Posterior cingulate gyrus (tissue), 11 donors: ENCODE results near the gene PHF12.

Experiments
- DNase-seq, 10 donors: peaks; one replicate each; pipeline versions ENCODE4 v3.0.0 to v3.0.0-alpha.2; 2020 to 2021; ENCODE audit warnings: mixed read lengths in 3 of 10
- intact Hi-C: fragments of 100-400 bp; cut with DNase I; formaldehyde crosslinking; loops from one replicate; pipeline ENCODE4 v1.15.1; 2023

PHF12 gene

DNA sequence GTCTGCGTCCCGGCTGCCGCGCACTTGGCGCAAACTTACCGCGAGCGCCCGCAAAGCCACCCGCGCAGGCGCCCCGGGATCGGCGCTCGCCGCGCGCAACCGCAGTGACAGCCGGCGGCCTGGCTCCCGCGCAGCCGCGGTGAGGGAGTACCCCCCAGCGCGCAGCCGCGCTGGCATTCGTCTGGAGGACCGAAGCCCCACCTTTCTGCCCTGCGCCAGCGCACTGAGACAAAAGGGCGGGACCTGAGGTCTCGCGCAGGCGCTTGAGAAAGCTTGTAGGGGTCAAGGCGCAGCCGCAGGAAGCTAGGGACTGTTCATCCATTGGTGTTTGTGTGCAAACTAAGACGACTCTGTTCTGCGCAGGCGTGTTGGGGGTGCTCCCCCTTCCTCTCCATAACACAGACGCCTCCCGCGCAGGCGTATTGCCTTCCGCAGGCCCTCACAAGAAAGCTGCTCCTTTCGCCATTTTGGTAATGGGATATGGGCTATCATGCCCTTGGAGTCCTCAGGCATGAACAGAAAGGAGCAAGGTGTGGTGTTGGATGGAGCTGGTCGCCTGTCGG, at the start of gene PHF12:
PHF12 (minus strand) TSS at position 91 of the 563 bp plus-strand sequence. CDS start 558 bp downstream, outside the sequence.
- peak; percentile 99 to 100 (median 99) for DNase-seq
- intact Hi-C loops: no loop called here

DNA sequence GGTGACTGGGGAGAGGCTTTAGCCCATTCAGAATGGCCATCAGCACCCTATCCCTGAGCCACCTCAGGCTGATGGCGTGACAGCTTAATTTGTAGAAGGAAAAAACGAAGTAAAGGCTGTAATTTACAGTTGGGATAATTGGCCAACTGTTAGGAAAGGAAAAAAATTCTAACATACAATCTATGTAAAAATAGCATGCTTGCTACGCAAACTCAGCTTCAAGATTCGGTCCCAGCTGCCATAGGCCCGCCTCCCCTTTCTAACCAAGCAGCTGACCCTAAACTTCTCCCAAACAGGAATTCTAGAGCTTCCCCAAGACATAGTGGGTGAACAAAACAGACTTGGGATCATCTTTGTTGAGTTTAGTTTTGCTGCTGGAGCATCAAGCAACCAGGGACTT, 49.7 kb upstream of the PHF12 start:
- intact Hi-C loops: no loop called here
- DNase-seq: peak in 1 of 10 donors; percentile 45

DNA sequence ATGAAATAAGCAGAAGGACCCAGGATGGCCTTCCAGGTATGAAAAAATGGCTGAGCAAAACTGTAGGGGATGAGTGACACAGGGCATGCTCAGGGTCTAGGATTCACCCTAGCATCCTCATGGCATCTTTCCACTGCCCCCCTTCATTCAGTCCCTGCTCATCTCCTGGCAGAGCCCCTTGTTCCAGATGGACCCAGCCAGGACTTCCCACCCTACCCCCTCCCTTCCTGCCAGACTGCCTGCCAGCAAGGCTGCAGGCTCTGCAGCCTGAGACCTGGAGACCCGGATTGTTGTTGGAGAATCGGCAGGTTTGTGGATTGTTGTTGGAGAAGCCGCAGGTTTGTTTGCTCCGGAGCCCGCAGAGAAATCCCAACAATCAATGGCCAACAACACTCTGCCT, 47.9 kb upstream of the PHF12 start:
- peak in 1 of 10 donors; percentile 18 for DNase-seq
- intact Hi-C loops: no loop called here

DNA sequence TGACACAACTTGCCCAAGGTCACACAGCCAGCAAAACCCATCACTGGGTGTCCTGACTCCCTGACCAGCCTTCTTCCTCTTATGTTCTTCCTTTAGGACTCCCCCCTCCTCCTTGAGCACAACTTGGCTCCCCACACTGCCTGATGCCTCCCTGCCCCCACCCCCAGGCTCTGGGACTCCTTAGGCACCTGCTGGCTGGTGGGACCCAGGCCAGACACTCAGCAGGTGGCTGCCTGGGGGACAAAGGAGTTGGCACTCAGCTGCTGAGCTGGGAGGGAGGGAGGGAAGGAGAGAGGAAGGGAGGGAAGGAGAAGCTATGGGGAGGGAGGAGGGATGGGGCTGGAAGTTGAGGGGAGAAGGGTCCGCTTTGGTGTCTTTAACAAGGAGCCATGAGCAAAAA, 46.5 kb upstream of the PHF12 start:
- intact Hi-C loops: no loop called here

DNA sequence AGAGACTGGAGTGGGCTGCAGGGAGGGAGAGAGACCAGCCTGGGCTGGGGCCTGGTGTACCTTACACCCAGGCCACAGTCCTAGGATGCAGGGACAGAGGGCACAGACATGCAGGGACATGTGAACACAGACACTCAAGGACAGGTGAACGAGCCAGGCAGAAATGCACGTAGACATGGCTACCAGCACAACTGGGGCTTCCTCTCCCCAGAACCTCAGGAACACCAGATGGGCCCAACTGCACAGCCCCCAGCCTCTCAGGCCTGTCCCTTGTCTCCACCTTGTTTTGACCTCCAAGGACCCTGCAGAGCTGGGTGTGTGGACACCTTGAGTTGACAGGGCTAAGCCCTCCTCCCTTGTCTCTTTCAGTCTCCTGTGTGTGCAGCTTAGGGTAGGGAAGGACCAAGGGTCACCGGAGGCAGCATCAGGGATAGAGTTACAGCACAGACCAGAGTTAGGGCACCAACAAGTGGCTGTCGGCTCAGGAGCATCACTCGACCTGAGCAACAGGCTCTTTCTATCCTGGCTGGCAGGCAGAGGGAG, 45.3 kb upstream of the PHF12 start:
- intact Hi-C loops: no loop called here
- no peak for DNase-seq

More for the DNA sequence above, 46.5 kb upstream of the PHF12 start:
- DNase-seq: peak in 1 of 10 donors; percentile 67

DNA sequence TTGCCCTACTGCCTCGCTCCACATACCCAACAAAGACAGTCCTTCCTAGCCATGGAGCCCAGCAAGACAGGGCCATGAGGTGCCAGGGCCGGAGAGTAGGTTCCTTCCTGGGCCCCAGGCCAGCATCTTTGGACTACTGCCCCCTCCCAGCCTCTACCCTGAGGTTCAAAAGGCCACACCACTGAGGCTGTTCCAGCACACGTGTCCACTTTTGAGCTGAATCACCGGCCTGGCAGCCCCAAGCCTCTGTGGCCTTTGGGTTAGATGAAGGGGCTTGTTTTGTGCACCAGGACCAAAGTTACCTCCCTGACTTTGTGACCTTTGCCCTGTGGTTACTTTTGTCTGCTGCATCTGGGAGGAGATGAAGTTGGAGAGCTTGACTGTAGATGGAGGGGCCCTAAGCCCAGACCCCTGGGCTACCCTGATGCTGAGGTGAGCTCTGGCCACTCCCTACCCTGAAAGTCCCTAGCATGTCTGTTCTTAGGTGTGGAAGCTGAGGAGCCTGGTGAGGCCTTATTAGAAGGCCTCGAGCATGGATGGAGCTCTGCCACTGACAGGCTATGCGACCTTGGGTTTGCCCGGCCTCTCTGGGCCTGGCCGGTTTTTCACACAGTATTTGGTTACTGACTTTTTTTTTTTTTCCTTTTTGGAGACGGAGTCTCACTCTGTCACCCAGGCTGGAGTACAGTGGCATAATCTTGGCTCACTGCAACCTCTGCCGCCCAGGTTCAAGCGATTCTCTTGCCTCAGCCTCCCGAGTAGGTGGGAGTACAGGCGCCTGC, 42.5 kb upstream of the PHF12 start:
- no peak for DNase-seq
- intact Hi-C loops: no loop called here

DNA sequence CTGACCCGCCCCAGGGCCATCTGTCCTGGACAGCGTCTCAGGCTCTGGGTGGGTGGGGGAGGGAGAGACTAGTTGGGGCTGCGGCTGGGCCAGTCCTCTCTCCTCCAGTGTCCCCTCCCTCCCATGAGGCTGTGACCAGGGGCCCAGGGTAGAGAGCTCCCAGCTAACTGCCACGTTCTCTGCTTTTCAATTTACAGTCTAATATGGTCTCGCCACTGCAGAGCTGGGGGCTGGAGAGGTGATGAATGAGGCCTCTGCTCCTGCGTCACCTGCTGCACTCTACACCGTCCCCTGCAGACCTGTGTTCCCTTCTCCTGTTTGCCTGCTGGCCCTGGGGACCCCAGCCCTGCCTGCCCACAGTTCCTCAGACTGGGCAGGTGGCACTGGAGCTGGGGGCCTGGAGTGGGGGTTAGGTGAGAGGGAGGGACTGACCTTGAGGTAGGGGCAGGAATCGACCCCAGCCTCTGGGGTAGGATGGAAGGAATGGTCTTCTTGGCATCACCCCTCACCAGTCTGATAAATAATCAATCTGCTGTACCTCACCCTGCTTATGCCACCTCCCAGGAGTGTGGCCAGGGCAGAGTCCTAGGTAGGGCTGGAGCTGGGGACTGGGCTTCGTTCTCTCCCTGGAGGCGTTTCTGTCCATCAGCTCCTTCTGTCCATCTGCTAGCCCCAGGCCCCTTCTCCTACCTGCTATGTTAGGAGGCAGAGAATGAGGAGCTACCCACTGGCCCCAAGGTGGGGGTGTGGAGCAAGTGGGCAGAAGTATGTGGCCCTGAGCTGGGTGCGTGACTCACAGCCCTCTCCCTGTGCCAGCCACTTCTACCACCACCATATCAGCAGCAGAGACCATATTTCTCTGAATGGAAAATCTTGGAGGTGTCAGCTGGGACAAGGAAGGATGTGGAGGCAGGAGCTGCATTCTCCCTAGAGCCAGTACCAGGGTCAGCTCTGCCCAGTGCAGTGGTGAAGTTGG, 41.6 kb upstream of the PHF12 start:
- DNase-seq: no peak

DNA sequence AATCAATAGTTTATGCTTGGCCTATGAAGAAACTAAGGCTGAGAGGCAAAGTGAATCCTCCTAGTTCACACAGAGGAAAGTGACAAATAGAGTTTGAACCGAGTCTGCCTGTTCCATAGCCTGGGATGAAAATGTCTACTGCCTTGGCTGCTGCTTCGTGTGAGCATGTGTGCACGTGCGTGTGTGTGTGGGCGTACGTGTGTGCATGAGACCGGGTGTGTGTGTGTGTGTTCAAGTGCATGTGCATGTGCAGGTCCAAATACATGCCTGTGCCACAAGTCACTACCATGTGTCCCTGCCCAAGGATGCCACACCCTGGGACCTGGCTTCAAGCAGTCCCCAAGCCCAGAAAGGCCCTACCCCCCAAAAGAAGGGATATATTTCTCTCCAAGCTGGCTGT, 40.9 kb upstream of the PHF12 start:
- peak in 1 of 10 donors; percentile 45 for DNase-seq
- intact Hi-C loops: no loop called here

More for the DNA sequence above, 41.6 kb upstream of the PHF12 start:
- intact Hi-C loops: no loop called here

DNA sequence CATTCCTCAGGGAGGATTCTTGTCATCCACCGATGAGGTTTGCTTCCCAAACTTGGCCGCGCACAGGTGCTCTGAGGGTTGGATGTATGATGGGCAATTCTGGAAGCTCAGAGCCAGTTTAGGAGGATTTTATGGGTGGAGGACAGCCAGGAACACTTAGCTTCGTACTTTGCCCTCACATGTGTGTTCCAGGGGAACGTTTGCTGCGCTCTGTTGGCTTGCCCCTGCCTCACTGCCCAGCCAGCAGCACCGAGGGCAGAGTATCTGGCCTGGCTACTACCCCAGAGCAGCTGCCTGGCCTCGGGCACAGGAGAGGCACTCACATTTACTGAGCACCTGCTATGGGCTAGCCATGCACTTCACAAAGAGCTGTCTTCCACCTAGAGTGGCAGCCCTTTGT, 40.5 kb upstream of the PHF12 start:
- DNase-seq: peak in 1 of 10 donors; percentile 67
- intact Hi-C loops: no loop called here

DNA sequence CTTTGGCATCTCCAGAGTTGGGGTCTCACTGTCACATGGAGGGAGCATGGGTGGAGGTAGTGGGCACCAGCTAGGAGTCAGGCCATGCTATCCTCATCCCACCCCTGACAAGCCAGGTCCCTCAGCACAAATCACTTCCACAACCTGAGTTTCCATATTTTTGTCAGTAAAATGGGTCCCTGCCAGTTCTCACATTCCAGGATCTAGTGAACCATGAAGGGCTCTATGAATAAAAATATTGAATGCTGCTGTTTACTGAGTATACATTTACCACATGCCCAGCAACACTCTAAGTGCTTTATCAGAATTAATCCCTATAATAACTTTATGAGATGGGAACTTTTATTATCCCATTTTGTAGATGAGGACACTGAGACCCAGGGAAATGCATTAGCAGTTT, 37.7 kb upstream of the PHF12 start:
- intact Hi-C loops: no loop called here
- DNase-seq: no peak

DNA sequence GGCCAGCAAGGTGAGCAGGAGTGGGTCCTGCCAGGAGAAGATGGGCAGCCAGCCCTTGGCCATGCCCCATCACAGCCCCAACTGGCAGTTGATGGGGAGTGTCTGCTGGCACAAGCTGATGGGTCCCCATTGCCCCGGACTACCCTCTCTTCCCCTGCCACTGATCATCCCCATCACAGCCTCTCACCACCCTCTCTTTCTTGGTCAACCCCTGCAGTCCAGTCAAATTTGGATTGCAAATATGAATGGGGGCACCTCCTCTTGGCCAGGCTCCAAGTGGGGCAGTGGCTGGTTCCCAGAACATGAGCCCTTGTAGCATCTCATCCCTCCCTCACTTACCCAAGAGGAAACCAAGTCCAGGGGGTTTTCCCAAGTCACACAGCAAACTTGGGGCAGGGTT, 37.2 kb upstream of the PHF12 start:
- peak in 1 of 10 donors; percentile 49 for DNase-seq

DNA sequence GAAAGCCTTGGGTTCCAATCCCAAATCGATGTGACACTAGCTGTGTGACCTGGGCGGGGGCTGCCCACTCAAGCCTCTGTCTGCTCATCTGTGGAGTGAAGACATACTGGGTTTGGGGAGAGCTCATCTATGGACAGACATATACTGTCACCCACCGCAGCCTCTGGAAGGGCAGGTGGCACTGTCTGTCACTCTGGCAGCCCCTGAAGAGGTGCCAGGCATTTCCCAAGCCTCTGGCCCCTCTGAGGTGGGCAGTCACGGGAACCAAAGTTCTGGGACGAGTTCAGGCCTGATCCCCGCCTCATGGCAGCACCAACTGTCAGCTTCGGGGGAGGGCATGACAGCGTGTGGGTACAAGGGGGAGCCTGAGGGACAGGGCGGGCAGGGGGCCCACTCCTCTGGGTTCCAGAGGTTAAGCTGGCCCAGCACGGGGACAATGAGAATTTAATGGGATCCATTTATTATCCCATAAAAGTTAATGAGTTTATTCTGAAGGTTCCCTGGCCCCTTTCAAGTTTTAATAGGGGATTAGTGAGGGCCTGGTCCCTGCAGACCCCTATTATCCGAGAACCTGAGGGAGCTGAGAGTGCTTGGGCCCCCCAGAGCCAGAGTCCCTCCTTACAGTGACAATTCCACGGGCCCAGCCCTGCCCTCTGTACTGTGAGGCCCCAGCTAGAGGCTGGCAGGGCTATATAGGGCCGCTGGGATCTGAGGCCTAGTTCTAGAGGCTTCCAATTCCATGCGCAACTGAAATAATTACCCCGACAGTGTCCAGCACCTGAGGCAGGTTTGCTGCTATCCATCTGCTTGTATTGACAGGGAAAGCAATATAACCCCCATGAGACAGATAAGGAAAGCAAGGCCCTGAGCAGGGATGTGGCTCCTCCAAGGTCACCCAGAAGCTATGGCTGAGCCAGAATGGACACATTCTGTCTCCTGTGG, 35.7 kb upstream of the PHF12 start:
- intact Hi-C loops: no loop called here
- no peak for DNase-seq

More for the DNA sequence above, 37.2 kb upstream of the PHF12 start:
- intact Hi-C loops: no loop called here

DNA sequence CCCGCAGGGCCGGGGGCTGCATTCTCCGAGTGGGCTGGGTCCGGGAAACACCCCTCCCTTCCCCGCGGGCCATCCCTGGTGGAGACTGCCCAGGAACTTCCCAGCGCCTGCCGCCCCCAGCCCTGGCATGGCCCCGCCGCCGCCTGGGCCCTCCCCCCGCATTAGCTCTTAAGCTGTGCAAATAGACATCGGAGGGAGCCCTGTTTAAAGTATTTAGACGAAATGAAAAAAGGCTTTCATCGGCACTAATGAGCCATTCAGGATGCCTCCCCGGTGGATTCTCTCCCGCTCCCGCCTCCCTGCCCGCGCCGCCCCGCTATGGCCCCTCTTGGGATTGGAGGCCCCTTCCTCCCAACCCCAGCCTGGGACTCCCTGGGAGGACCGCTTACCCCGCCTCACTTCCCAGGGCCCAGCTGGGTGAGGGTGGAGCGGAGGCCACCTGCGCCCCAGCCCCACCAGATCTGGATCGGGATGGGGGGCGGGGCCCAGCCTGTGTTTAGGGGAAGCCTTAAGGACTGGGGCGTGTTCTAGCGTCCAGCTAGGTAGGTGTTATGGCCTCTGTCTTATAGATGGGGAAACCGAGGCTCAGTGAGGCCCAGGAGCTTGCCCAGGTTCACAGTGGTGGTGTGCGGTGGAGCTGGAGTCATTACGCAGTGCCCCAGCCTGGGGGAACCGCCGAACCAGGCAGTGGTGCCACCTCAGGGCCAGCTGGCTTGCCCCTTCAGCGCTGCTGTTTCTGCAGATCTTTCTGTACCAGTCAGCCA, 34.8 kb upstream of the PHF12 start:
- DNase-seq: no peak
- intact Hi-C loops: no loop called here

DNA sequence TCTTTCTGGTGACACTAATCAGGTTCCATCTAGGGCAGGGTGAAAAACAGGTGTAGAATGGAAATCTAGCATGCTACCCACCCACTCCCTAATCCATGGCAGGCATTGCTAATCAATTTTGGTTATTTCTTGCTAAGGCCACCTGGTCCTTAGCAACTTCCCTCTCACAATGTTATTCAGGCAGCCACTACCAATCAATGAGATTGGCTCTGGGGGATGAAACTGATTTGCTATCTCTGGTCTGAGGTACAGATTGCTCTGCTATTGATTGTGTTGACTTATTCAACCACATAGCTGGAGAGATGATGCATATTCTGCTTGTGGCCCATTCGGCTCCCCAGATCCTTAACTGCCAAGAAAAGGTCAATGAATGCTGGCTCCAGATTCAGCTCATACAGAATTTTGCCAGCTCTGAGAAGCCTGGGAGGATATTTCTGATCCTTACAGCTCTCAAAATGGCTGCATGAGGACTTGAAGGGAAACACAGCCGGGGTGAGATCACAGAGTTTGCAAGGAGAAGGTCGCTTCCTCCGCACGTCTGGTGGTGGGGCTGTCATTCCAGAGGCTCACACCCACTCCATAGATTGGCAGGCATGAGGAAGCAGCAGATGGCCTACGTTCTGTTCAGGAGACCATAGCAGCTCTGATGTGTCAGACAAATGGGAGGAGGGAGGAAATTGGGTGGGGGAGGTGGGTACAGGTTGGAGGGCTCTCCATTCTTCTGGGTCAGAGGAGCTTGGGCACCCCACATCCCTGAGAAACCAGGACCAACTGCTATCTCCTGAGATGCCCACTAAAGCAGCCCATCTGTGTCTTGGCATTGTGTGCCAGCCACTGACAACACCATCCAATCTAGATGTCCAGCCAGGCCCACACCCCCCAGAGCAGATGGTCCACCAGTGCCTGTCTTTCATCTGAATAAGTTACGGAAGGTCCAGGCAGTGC, 32.2 kb upstream of the PHF12 start:
- intact Hi-C loops: loop anchor here (5.0 kb wide), 1 partner anchor 84 kb away; no protein-coding TSS in a partner anchor
- DNase-seq: peak in 8 of 10 donors; percentile 42 to 95 (median 70)

DNA sequence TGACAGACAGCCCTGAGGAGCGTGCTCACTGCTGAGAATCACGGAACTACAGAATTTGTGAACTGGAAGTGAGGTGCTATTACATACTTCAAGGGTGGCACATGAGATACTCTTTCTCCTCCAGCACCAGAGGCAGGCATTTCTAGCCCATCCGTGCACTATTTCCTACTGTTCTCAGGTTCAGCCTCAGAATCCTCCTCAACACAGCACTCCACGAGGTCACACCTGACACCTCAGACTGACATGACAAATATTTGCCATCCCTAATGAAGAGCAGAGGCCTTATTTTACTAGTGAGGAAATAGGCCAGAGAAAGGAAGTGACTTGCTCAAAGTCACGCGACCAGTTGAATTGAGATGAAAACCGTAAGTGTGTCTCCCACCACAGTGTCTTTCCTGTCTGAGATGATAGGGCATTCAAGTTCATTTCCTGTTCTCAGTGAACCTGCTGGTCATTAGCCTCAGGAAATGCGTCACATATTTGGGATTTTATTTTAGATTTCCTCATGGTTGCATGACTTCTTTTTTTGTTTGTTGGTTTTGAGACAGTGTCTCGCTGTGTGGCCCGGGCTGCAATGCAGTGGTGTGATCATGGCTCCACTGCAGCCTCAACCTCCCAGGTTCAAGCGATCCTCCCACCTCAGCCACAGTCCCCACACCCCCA, 30.9 kb upstream of the PHF12 start:
- no peak for DNase-seq
- intact Hi-C loops: loop anchor here (5.0 kb wide), 1 partner anchor 85 kb away; no protein-coding TSS in a partner anchor

DNA sequence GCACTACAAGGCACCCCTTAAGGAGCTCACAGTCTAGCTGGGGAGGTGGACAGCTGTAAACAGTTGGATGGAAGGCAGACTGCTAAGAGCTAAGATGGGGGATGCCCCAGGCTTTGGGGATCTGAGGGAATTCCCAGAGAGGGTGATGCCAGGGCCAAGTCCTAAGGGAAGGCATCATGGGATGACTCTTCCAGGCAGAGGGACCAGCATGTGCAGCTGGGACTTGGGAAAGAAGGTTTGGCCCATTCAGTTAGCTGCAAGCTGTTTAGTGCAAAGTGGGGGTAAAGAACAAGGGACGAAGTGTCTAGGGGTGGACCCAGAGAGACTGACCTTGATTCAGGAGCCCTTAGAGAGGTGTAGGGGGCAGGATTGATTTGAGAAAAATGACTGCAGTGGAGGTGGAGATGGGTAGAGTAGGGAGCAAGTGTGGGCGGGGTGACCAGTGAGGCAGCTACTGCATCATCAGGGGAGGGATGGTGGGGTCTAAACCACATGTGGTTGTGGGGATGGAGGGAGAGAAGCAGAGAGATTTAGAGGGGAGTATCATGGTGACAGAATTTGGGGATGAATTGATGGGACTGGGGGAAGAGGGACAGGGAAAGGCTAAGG, 27.1 kb upstream of the PHF12 start:
- intact Hi-C loops: no loop called here
- DNase-seq: no peak
